HG02798 (cell line): ENCODE results near the gene ZNF530.

Source experiments
- ATAC-seq: cut with Tn5 transposase; IDR thresholded peaks from one replicate; pipeline ENCODE4 v1.9.1; 2021; ENCODE audit warnings: mild to moderate bottlenecking; ENCODE audit not compliant: unreplicated experiment, poor library complexity

ZNF530 gene

GRCh38 chr19:57613941-57614743 is 14.5 kb downstream of the ZNF530 start, which contains the start of gene ZNF134:
ZNF134 (plus strand) TSS chr19:57614242; CDS start chr19:57619469, 5,227 bp downstream.
- peak; percentile 95 for ATAC-seq

GRCh38 chr19:57615346-57615745 is 15.7 kb downstream of the ZNF530 start:
- no peak for ATAC-seq

- ATAC-seq = no peak
Observed at GRCh38 chr19:57620673-57621348, 21.1 kb downstream of the ZNF530 start.

GRCh38 chr19:57623091-57623490 is 23.4 kb downstream of the ZNF530 start:
- ATAC-seq = no peak

- peak; percentile 98 for ATAC-seq
Observed at GRCh38 chr19:57632987-57633831, 33.5 kb downstream of the ZNF530 start, which contains the start of gene ZNF211. ZNF211 (plus strand) TSS chr19:57633168; CDS start chr19:57633347, 179 bp downstream.

GRCh38 chr19:57633832-57634131 is 34.1 kb downstream of the ZNF530 start:
- no peak for ATAC-seq

- ATAC-seq = no peak
Observed at GRCh38 chr19:57637379-57637778, 37.7 kb downstream of the ZNF530 start.

GRCh38 chr19:57641715-57642234 is 42.1 kb downstream of the ZNF530 start:
- no peak for ATAC-seq

GRCh38 chr19:57642396-57643046 is 42.8 kb downstream of the ZNF530 start:
- no peak for ATAC-seq

GRCh38 chr19:57643734-57644133 is 44.0 kb downstream of the ZNF530 start:
- ATAC-seq = no peak

GRCh38 chr19:57648331-57649003 is 48.8 kb downstream of the ZNF530 start:
- no peak for ATAC-seq

GRCh38 chr19:57651654-57651996 is 51.9 kb downstream of the ZNF530 start:
- no peak for ATAC-seq

- ATAC-seq = no peak
Observed at GRCh38 chr19:57653689-57654088, 54.0 kb downstream of the ZNF530 start.

GRCh38 chr19:57655443-57655842 is 55.8 kb downstream of the ZNF530 start:
- ATAC-seq = no peak

- no peak for ATAC-seq
Observed at GRCh38 chr19:57656346-57656745, 56.7 kb downstream of the ZNF530 start.
